Fibroblast of lung (primary cell): Measurements from ENCODE around the gene MSH3. TPM values are rescaled to one million over a fixed set of nuclear protein-coding genes. Genes with fewer than 3 reads are reported as not detected.

Experiments used
- DNase-seq, 2 donors: peaks; one replicate each; pipeline versions ENCODE4 v3.0.0 to v3.0.0-alpha.2; 2010; ENCODE audit warnings: low read depth in 2 of 2
- H2AFZ ChIP-seq: 2 replicates; pipeline ENCODE4 v1.5.1; 2012; ENCODE audit warnings: low read length, control low read depth, inconsistent platforms
- H3K27ac ChIP-seq: 2 replicates; pipeline ENCODE4 v1.5.1; 2011; ENCODE audit warnings: low read length, control low read depth; ENCODE audit not compliant: insufficient read depth
- H3K27me3 ChIP-seq: 2 replicates; pipeline ENCODE4 v1.5.1; 2011; ENCODE audit warnings: mild to moderate bottlenecking, low read length; ENCODE audit not compliant: control insufficient read depth, insufficient read depth
- H3K36me3 ChIP-seq: 2 replicates; pipeline ENCODE4 v1.5.1; 2011; ENCODE audit warnings: low read length; ENCODE audit not compliant: control insufficient read depth, insufficient read depth
- H3K4me1 ChIP-seq: 2 replicates; pipeline ENCODE4 v1.5.1; 2011; ENCODE audit warnings: low read length; ENCODE audit not compliant: control insufficient read depth, insufficient read depth; ENCODE audit errors: extremely low read depth
- H3K4me2 ChIP-seq: 2 replicates; pipeline ENCODE4 v1.5.1; 2011; ENCODE audit warnings: low read length, control low read depth; ENCODE audit not compliant: insufficient read depth; ENCODE audit errors: extremely low read depth
- H3K4me3 ChIP-seq, 4 experiments: fragments of 200-600 bp in 1 of 4; sonication (generic) in 1 of 4; replicated peaks in 1 of 4; 2 replicates each; pipeline ENCODE4 v1.5.1; 2011 to 2016; ENCODE audit warnings: low read length in 4 of 4, low read depth in 3 of 4, mild to moderate bottlenecking in 3 of 4, control low read depth in 2 of 4, inconsistent platforms in 1 of 4, mixed read lengths in 1 of 4; ENCODE audit not compliant: insufficient read depth in 1 of 4; ENCODE audit errors: control extremely low read depth in 1 of 4
- H3K79me2 ChIP-seq: 2 replicates; pipeline ENCODE4 v1.5.1; 2012; ENCODE audit warnings: mild to moderate bottlenecking, low read length, inconsistent platforms; ENCODE audit not compliant: control insufficient read depth, insufficient read depth
- H3K9ac ChIP-seq: 2 replicates; pipeline ENCODE4 v1.5.1; 2011; ENCODE audit warnings: mild to moderate bottlenecking, low read length, control low read depth; ENCODE audit not compliant: insufficient read depth
- H3K9me3 ChIP-seq: 2 replicates; pipeline ENCODE4 v1.5.1; 2012; ENCODE audit warnings: low read depth, low read length; ENCODE audit not compliant: control insufficient read depth, insufficient read depth
- H4K20me1 ChIP-seq: 2 replicates; pipeline ENCODE4 v1.5.1; 2011; ENCODE audit warnings: low read length; ENCODE audit not compliant: control insufficient read depth, insufficient read depth; ENCODE audit errors: extremely low read depth
- CTCF ChIP-seq, 2 donors: IDR thresholded peaks in 1 of 2; conservative IDR thresholded peaks in 1 of 2; 1 replicate in 1 of 2; 2 replicates in 1 of 2; pipeline ENCODE4 v1.5.1; 2011 to 2012; ENCODE audit warnings: low read length in 2 of 2, control low read depth in 1 of 2, inconsistent platforms in 1 of 2, low read depth in 1 of 2, mild to moderate bottlenecking in 1 of 2
- EZH2 ChIP-seq: IDR thresholded peaks from 2 replicates; pipeline ENCODE4 v1.5.1; 2012; ENCODE audit warnings: low read length, control low read depth, mild to moderate bottlenecking; ENCODE audit errors: missing control alignments
- polyA plus RNA-seq, 2 donors: library from polyadenylated mRNA; depleted of rRNA in 1 of 2; stranded (reverse) in 1 of 2; unstranded in 1 of 2; fragments of >200 nt; gene quantifications; 2 replicates each; pipeline ENCODE4 v1.2.1, GENCODE V29; 2011 to 2012; ENCODE audit warnings: missing spikeins in 1 of 2
- total RNA-seq: library from RNA; depleted of rRNA; stranded (reverse); fragments of >200 nt; gene quantifications from 2 replicates; pipeline ENCODE4 v1.2.1, GENCODE V29; 2014

The MSH3 gene
- total and polyA plus RNA-seq, 2 donors (not counting 1 experiment from before 2014, with no cell fraction given), result 9.1 to 14.4 TPM

GRCh38 chr5:80662108-80662507 is 7.7 kb downstream of the MSH3 start:
- Histone ChIP-seq H4K20me1 (no peaks in the 10 kb centered on the region), H3K27ac (no peak overlapping the region), H3K4me2 (no peak overlapping the region), H3K4me1 (no peaks in the 10 kb centered on the region), H3K9me3 (no peaks in the 10 kb centered on the region), H3K9ac (no peak overlapping the region), H3K79me2 (no peaks in the 10 kb centered on the region), H3K4me3 (no peak overlapping the region), H3K27me3 (no peaks in the 10 kb centered on the region), H3K36me3 (peaks cover 3% of the 10 kb centered on the region), H2AFZ (no peak overlapping the region)
- DNase-seq, result no peak
- no peak for TF ChIP-seq CTCF (conservative IDR thresholded peaks at IDR 0.05 in 1 of 2, IDR thresholded peaks at IDR 0.05 in 1 of 2; ENCODE audit: low read depth in 1 of 2, low read length in 2 of 2)
- no peak for TF ChIP-seq EZH2

GRCh38 chr5:80665057-80665456 is 10.6 kb downstream of the MSH3 start:
- peak in 1 of 2 donors; percentile 49 for DNase-seq
- Histone ChIP-seq H3K27me3 (no peaks in the 10 kb centered on the region), H3K79me2 (no peaks in the 10 kb centered on the region), H4K20me1 (no peaks in the 10 kb centered on the region), H3K4me2 (no peak overlapping the region), H3K4me1 (no peaks in the 10 kb centered on the region), H2AFZ (no peak overlapping the region), H3K27ac (no peak overlapping the region), H3K9me3 (no peaks in the 10 kb centered on the region), H3K9ac (no peak overlapping the region), H3K4me3 (no peak overlapping the region), H3K36me3 (peaks cover 4% of the 10 kb centered on the region)
- TF ChIP-seq EZH2, result no peak
- TF ChIP-seq CTCF (conservative IDR thresholded peaks at IDR 0.05 in 1 of 2, IDR thresholded peaks at IDR 0.05 in 1 of 2; ENCODE audit: low read depth in 1 of 2, low read length in 2 of 2), result no peak

GRCh38 chr5:80667384-80667783 is 12.9 kb downstream of the MSH3 start:
- no peak overlapping the region for H3K27ac ChIP-seq
- TF ChIP-seq EZH2 (no peak), CTCF (conservative IDR thresholded peaks at IDR 0.05 in 1 of 2, IDR thresholded peaks at IDR 0.05 in 1 of 2; ENCODE audit: low read depth in 1 of 2, low read length in 2 of 2) (no peak)
- H3K36me3 ChIP-seq, result peaks cover 2% of the 10 kb centered on the region
- H3K4me3 ChIP-seq, result no peak overlapping the region
- no peak overlapping the region for H2AFZ ChIP-seq
- H3K9me3 ChIP-seq, result no peaks in the 10 kb centered on the region
- H4K20me1 ChIP-seq, result no peaks in the 10 kb centered on the region
- no peaks in the 10 kb centered on the region for H3K27me3 ChIP-seq
- H3K4me2 ChIP-seq, result no peak overlapping the region
- H3K4me1 ChIP-seq, result no peaks in the 10 kb centered on the region
- DNase-seq, result no peak
- no peak overlapping the region for H3K9ac ChIP-seq
- H3K79me2 ChIP-seq, result no peaks in the 10 kb centered on the region
